OCI-LY7 (cell line): ENCODE measurements around the gene IL1RAPL1. TPM values are rescaled to one million over a fixed set of nuclear protein-coding genes. Genes with fewer than 3 reads are reported as not detected.

Experiments
- BruUV-seq: library from RNA; stranded (reverse); fragments of 400-500 nt; replicated peaks from 2 replicates; lab custom pipeline; 2021; lab: Mats Ljungman, UMichigan
- CTCF ChIA-PET: fragments of 300-600 bp; sonication (Branson Sonifier 250); formaldehyde crosslinking; loops from one replicate; lab custom pipeline; 2022; ENCODE audit warnings: antibody characterized with exemption; ENCODE audit not compliant: unreplicated experiment; lab: Charles Lee
- POLR2A ChIA-PET: fragments of 300-600 bp; sonication (Branson Sonifier 250); formaldehyde crosslinking; loops from one replicate; lab custom pipeline; 2022; ENCODE audit warnings: antibody characterized with exemption; lab: Charles Lee
- DNase-seq: peaks from one replicate; pipeline ENCODE4 v3.0.0-alpha.2; 2015; ENCODE audit warnings: low spot score
- H2AFZ ChIP-seq: fragments of 200-600 bp; sonication (generic), shearing (Covaris generic); 2 replicates; pipeline ENCODE4 v1.6.1; 2014; ENCODE audit warnings: mild to moderate bottlenecking, antibody characterized with exemption, low read length, moderate library complexity
- H3K27ac ChIP-seq: fragments of 200-600 bp; sonication (generic); 2 replicates; pipeline ENCODE4 v1.5.1; 2014; ENCODE audit warnings: mixed run types, low read depth, mild to moderate bottlenecking, moderate library complexity, low read length, inconsistent platforms; ENCODE audit not compliant: poor library complexity, severe bottlenecking
- H3K36me3 ChIP-seq: fragments of 200-600 bp; sonication (generic); 2 replicates; pipeline ENCODE4 v1.6.1; 2014; ENCODE audit warnings: mild to moderate bottlenecking, antibody characterized with exemption, low read length, moderate library complexity, mixed read lengths; ENCODE audit not compliant: insufficient read depth
- H3K4me1 ChIP-seq: fragments of 200-600 bp; sonication (generic); 2 replicates; pipeline ENCODE4 v1.5.1; 2014; ENCODE audit warnings: mild to moderate bottlenecking, low read length; ENCODE audit not compliant: insufficient read depth, poor library complexity, severe bottlenecking
- H3K4me2 ChIP-seq: fragments of 200-600 bp; sonication (generic); 2 replicates; pipeline ENCODE4 v1.6.1; 2014; ENCODE audit warnings: mild to moderate bottlenecking, low read length
- H3K4me3 ChIP-seq: fragments of 200-600 bp; sonication (generic); 2 replicates; pipeline ENCODE4 v1.5.1; 2014; ENCODE audit warnings: mild to moderate bottlenecking, low read depth, low read length; ENCODE audit not compliant: poor library complexity, severe bottlenecking
- H3K79me2 ChIP-seq: fragments of 200-600 bp; sonication (generic); 2 replicates; pipeline ENCODE4 v1.6.1; 2016; ENCODE audit warnings: low read depth, mild to moderate bottlenecking, low read length, moderate library complexity, mixed read lengths; ENCODE audit not compliant: insufficient read depth
- H3K9me2 ChIP-seq: fragments of 200-600 bp; sonication (generic); 2 replicates; pipeline ENCODE4 v1.6.1; 2016; ENCODE audit warnings: mild to moderate bottlenecking, low read length, mixed read lengths; ENCODE audit not compliant: insufficient read depth
- H3K9me3 ChIP-seq: fragments of 200-600 bp; sonication (generic); 2 replicates; pipeline ENCODE4 v1.6.1; 2014; ENCODE audit warnings: mild to moderate bottlenecking, mixed run types, low read length, mixed read lengths
- H4K20me1 ChIP-seq: fragments of 200-600 bp; sonication (generic); 2 replicates; pipeline ENCODE4 v1.6.1; 2014; ENCODE audit warnings: mild to moderate bottlenecking, antibody characterized with exemption, low read length, moderate library complexity, mixed read lengths; ENCODE audit not compliant: insufficient read depth
- CTCF ChIP-seq: fragments of 200-600 bp; sonication (generic); conservative IDR thresholded peaks from 2 replicates; pipeline ENCODE4 v1.5.1; 2014; ENCODE audit warnings: mild to moderate bottlenecking, antibody characterized with exemption, low read length, moderate library complexity, mixed read lengths
- EZH2phosphoT487 ChIP-seq: fragments of 200-600 bp; sonication (generic); IDR thresholded peaks from 2 replicates; pipeline ENCODE4 v1.6.1; 2018; ENCODE audit warnings: low read depth, borderline replicate concordance, mild to moderate bottlenecking, mixed run types, antibody characterized with exemption, low read length, moderate library complexity, mixed read lengths
- intact Hi-C: fragments of 100-400 bp; cut with micrococcal nuclease; formaldehyde crosslinking; loops from one replicate; pipeline ENCODE4 v1.10.0; 2022; ENCODE audit not compliant: unreplicated experiment
- total RNA-seq, 2 experiments: library from RNA; depleted of rRNA in 1 of 2; stranded (reverse); fragments of >200 nt in 1 of 2; shearing (Covaris generic) in 1 of 2; gene quantifications; 2 replicates each; pipeline ENCODE4 v1.2.3, GENCODE V29; 2014 to 2022

The IL1RAPL1 gene
- total RNA-seq, 2 experiments from 2014 or later, result not detected

GRCh38 chrX:28625223-28625622 is 38.0 kb downstream of the IL1RAPL1 start:
- Histone ChIP-seq H3K9me3 (no peaks in the 10 kb centered on the region), H3K79me2 (no peaks in the 10 kb centered on the region), H4K20me1 (no peaks in the 10 kb centered on the region), H3K27ac (no peak overlapping the region), H3K4me2 (no peak overlapping the region), H3K36me3 (no peaks in the 10 kb centered on the region), H2AFZ (no peak overlapping the region), H3K4me1 (no peaks in the 10 kb centered on the region), H3K9me2 (no peaks in the 10 kb centered on the region), H3K4me3 (no peak overlapping the region)
- intact Hi-C loops, result no loop called here
- CTCF ChIA-PET, result no interaction called here
- BruUV-seq, result no TSS peak
- no peak for DNase-seq
- POLR2A ChIA-PET, result no interaction called here
- TF ChIP-seq EZH2phosphoT487 (no peak), CTCF (no peak)

DNA sequence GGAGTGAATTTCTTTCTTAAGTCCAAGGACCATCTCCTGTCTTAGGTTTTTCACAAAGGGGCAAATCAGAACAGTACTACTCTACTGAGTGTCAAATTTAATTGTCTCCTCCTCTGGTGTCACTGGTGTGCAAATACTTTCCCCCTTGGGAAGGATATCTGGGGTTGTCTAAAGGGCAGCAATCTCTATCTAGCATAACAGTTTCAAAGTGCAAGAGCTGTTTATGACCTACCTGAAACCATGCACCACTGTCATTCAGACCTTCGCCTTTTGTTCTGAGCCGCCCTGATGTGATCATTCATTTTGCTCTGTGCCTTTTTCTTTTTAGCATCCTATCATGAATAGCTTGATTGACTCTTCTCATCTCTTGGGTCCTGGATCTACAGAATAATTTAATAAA is 39.3 kb downstream of the IL1RAPL1 start:
- no peak overlapping the region for H2AFZ ChIP-seq
- POLR2A ChIA-PET, result no interaction called here
- TF ChIP-seq EZH2phosphoT487, result no peak
- TF ChIP-seq CTCF, result no peak
- no peak overlapping the region for H3K4me3 ChIP-seq
- DNase-seq, result no peak
- no peaks in the 10 kb centered on the region for H4K20me1 ChIP-seq
- intact Hi-C loops, result no loop called here
- CTCF ChIA-PET, result no interaction called here
- no peaks in the 10 kb centered on the region for H3K79me2 ChIP-seq
- no TSS peak for BruUV-seq
- no peaks in the 10 kb centered on the region for H3K9me2 ChIP-seq
- H3K4me1 ChIP-seq, result no peaks in the 10 kb centered on the region
- no peaks in the 10 kb centered on the region for H3K9me3 ChIP-seq
- no peaks in the 10 kb centered on the region for H3K36me3 ChIP-seq
- no peak overlapping the region for H3K4me2 ChIP-seq
- no peak overlapping the region for H3K27ac ChIP-seq

DNA sequence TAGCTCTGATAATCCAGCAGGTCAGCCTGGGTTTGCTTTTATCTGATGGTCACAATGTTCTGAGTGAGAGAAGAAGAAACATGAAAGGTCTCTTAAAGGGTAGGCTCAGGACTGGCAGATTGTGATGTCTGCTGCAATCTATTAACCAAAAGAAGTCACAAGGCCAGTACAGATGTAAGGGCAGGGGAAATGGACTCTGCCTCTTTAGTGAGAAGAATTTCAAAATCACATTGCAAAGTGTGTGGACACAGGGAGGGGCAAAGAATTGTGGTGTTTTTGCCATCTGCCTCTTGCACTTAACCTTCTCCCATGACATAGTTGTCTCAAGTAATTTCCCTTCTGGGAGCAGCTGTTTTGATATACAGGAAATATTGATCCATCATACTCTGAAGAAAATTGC is 40.9 kb downstream of the IL1RAPL1 start:
- no peak overlapping the region for H3K4me3 ChIP-seq
- TF ChIP-seq CTCF (no peak), EZH2phosphoT487 (no peak)
- CTCF ChIA-PET, result no interaction called here
- H3K27ac ChIP-seq, result no peak overlapping the region
- H4K20me1 ChIP-seq, result no peaks in the 10 kb centered on the region
- no peaks in the 10 kb centered on the region for H3K9me3 ChIP-seq
- H2AFZ ChIP-seq, result no peak overlapping the region
- POLR2A ChIA-PET, result no interaction called here
- H3K4me2 ChIP-seq, result no peak overlapping the region
- no peaks in the 10 kb centered on the region for H3K79me2 ChIP-seq
- H3K9me2 ChIP-seq, result no peaks in the 10 kb centered on the region
- H3K36me3 ChIP-seq, result no peaks in the 10 kb centered on the region
- H3K4me1 ChIP-seq, result no peaks in the 10 kb centered on the region
- no TSS peak for BruUV-seq
- intact Hi-C loops, result no loop called here
- DNase-seq, result no peak
